Metanephros (tissue), 1 donor: ENCODE data around the gene CHPF2. TPM values are rescaled to one million over a fixed set of nuclear protein-coding genes. Genes with fewer than 3 reads are reported as not detected.

Experiments
- total RNA-seq: library from RNA; depleted of rRNA; stranded (reverse); fragments of >200 nt; gene quantifications from one replicate; pipeline ENCODE4 v1.2.3, GENCODE V29; 2014

The CHPF2 gene, protein sequence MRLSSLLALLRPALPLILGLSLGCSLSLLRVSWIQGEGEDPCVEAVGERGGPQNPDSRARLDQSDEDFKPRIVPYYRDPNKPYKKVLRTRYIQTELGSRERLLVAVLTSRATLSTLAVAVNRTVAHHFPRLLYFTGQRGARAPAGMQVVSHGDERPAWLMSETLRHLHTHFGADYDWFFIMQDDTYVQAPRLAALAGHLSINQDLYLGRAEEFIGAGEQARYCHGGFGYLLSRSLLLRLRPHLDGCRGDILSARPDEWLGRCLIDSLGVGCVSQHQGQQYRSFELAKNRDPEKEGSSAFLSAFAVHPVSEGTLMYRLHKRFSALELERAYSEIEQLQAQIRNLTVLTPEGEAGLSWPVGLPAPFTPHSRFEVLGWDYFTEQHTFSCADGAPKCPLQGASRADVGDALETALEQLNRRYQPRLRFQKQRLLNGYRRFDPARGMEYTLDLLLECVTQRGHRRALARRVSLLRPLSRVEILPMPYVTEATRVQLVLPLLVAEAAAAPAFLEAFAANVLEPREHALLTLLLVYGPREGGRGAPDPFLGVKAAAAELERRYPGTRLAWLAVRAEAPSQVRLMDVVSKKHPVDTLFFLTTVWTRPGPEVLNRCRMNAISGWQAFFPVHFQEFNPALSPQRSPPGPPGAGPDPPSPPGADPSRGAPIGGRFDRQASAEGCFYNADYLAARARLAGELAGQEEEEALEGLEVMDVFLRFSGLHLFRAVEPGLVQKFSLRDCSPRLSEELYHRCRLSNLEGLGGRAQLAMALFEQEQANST
- total RNA-seq, result 29.1 TPM

DNA sequence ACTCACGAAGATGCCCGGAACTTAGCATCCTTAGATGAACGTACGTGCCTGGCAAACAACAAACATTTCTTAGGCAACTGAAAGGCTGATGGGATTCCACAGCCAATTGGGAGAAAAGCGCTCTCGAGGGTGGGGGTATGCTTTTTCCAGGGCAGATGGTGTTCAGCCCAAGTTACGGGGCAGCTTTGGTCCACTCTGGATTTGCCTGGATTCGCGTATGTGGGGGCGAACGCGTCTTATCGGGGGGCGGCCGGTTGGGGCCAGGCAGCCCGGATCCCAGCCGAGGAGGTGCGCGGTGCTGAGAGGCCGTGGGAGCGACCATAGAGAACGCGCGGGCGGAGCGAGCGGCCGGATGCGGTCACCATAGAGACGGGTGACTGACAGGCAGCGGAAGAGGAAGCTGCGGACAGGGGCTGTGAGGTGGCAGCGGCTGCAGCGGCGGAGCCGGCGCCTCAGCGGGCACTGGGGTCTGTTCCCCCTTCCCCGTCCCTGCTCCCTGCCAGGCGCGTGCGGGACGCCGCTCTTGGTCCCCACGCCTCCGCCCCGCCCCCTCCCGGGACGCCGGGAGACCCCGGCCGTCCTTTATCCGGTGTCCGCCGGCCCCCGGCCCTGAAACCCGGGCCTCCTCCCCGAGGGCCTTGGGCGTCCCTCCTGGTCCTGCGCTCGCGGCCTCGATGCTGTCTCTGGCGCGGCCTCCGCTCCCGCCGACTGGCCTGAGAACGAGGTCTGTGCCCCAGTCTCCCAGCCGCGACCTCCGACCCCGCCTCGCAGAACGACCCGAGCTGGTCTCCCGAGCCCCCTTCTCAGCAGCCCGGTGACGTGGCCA is at the start of gene CHPF2:
Gene CHPF2, plus strand, starts transcription at position 393 of the 826 bp plus-strand sequence. CDS start 1,529 bp downstream, outside the sequence.

DNA sequence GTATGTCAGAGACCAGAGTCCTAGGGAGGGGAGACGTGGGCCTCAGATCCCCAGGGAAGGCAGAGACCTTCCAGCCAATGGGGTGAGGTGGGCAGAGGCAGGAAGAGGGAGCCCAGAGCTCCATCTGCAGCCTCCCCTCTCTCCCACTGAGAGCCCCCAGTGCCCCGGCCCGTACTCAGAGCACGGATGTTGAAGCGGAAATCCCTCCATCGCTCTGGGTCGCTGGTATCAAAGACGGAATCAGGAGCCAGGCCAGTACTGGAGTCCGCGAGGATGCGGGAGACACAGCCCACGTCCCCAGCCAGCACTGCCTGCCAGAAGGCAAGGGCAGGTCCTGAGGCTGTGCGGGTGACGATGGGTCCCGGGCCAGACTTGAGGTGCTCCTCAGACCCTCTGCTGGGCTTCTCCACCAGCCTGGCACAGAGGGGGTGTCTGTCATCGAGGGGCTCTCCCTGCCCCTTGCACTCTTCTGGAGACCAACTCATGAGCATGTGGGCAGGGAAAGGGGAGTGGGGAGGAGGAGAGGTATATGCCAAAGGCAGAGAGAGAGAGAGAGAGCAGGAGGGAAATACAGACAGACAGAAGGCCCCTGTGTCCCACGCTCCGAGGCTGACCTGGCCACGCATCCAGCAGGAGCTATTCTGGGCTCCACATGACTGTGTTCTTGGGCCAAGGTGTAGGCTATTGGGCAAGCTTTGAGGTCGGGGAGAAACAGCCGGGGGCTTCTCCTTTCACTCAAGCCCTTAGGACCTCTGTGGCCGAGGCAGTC is 45.5 kb upstream of the CHPF2 start, which contains the start of gene ASB10:
Gene ASB10, minus strand, starts transcription at position 611 of the 769 bp plus-strand sequence. Its CDS starts 120 bp downstream, at position 491.

DNA sequence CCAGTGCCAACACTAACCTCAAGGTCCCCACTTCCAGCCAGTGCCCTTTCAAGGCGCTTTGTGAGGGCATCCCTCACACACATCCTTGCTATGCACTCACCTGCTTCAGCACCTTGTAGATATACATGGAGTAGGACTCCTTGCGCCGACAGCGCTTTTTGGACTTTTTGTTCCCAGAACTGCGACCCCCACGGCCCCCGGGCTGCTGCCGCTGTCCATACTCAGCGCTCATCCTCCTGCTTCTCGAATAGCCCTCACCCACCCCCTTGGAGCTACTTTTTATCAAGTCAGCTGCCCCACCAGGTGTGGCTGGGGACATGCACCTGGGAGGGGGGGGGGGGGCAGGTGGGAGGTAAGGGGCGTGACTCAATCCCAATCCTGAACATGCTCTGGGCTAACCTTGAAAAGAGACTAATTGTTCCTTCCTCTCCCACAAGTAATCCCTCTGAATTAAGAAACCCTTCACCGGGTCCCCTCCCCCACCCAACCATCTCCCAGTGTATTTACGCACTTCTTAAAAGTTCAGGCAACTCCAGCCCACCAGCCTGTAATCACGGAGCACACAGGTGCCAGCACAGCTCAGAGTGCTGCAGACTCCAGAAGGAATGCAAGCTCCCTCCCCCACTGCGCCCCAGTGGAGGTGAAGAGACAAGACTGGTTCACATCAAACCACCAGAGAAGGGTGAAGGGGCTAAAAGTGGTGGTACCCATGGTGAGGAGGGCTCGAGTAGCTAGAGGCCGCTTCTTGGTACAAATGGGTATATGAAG is 22.0 kb upstream of the CHPF2 start, which contains the start of gene H2BK1:
Gene H2BK1, minus strand, starts transcription at position 402 of the 768 bp plus-strand sequence. Its CDS starts 170 bp downstream, at position 232.

DNA sequence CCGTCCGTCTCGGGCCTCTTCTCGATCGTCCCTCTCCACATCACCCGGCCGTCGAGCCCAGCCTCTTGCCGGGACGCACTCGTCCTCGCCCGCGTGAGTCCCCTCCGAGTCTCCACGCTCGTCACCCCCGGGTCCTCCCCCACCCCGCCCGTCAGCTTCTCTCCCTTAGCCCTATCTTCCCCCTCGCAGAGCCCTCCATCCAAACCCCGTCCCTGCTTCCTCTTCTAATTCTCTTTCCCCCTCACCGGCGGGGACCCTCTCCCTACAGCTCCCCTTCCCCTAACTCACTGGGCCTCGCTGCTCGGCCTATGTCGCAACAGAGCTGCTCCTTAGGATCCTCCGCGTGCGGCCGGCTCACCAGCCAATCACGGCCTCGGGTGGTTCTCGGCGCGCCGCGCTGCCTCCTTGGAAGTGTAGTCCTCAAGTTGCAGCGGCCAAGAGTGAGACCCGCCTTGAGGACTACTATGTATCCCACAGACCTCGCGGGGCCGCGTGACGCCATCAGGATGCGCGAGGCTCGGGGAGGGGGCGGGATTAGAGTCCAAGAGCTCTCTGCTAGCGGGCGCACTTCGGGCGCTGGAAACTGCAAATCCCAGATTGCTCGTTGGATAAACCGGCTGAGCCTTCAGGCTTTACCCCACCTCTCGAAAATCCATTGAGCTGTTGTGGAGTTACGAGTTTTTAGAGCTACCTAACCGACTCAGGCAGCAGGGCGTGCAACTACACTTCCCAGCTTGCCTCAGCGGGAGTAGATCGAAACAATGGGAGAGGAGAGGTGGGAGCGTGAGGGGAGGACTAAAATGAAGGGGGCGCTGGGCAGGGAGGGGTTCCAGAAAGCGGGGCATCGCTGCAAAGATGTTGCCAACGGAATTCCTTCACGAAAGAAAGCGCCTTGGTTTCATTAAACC is 5.2 kb upstream of the CHPF2 start, which contains the start of gene ABCF2:
Gene ABCF2, minus strand, starts transcription at position 331 of the 908 bp plus-strand sequence. CDS start 747 bp downstream, outside the sequence.

DNA sequence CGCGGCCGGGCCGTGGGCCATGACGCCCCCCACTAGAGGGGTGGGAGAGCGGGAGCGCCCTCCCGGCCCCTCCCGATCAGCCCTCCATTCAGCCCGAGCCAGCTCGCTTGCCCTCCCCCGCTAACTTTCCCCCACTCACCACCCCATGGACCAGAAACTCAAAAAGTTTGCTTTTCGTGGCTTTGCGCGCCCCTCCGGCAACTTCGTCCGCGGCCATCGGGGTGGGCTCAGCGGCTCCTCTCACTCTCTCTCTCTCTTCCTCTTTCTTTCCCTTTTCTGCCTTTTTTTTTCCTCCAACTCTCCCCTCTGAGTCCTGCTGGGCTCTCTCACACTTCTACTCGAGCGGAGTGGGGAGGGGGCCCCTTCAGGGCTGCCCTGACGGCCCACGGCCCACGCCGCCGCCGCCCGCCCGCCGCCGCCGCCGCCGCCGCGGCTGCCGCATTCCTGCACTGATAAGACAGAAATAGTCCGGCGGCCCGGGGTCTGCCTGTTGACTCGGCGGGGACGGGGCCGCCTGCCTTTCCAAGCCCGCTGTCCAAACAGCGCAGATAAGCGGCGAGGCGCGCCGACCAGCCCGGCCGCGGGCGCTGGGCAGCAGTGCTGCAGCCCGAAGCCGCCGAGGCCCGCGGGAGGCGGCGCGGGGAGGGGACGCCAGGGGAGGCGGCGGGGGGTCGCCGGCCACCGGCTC is 16.2 kb downstream of the CHPF2 start, which contains the start of gene SMARCD3:
Gene SMARCD3, minus strand, starts transcription at position 349 of the 688 bp plus-strand sequence. Its CDS starts 132 bp downstream, at position 217.

Other genes with a start within 250 kb of the CHPF2 start
- 22.5 TPM for gene NOS3, start 241.5 kb upstream of the CHPF2 start, total RNA-seq
- 0.70 TPM for gene ATG9B, start 208.0 kb upstream of the CHPF2 start, total RNA-seq
- 24.6 TPM for gene ABCB8, start 204.0 kb upstream of the CHPF2 start, total RNA-seq
- 0.76 TPM for gene ASIC3, start 184.0 kb upstream of the CHPF2 start, total RNA-seq
- gene CDK5, start 174.6 kb upstream of the CHPF2 start, total RNA-seq, result 13.3 TPM
- gene SLC4A2, start 172.9 kb upstream of the CHPF2 start, total RNA-seq, result 110 TPM
- gene FASTK, start 151.7 kb upstream of the CHPF2 start, total RNA-seq, result 64.4 TPM
- gene TMUB1, start 149.0 kb upstream of the CHPF2 start, total RNA-seq, result 25.7 TPM
- 48.6 TPM for gene AGAP3, start 146.0 kb upstream of the CHPF2 start, total RNA-seq
- gene GBX1, start 64.8 kb upstream of the CHPF2 start, total RNA-seq, result 0.64 TPM
- gene ASB10, start 45.2 kb upstream of the CHPF2 start, total RNA-seq, result 3.4 TPM
- not detected for gene H2BK1, start 22.0 kb upstream of the CHPF2 start, total RNA-seq
- gene ABCF2, start 5.3 kb upstream of the CHPF2 start, total RNA-seq, result 22.3 TPM
- gene SMARCD3, start 16.2 kb downstream of the CHPF2 start, total RNA-seq, result 50.2 TPM
- 37.1 TPM for gene NUB1, start 109.3 kb downstream of the CHPF2 start, total RNA-seq
- gene WDR86, start 177.6 kb downstream of the CHPF2 start, total RNA-seq, result 93.8 TPM
- gene CRYGN, start 207.7 kb downstream of the CHPF2 start, total RNA-seq, result 1.2 TPM